Measurements from ENCODE around the gene BMP5. TPM values are rescaled to one million over a fixed set of nuclear protein-coding genes. Genes with fewer than 3 reads are reported as not detected.

Gene BMP5
- total RNA-seq, 2 experiments from 2014 or later = not detected

DNA sequence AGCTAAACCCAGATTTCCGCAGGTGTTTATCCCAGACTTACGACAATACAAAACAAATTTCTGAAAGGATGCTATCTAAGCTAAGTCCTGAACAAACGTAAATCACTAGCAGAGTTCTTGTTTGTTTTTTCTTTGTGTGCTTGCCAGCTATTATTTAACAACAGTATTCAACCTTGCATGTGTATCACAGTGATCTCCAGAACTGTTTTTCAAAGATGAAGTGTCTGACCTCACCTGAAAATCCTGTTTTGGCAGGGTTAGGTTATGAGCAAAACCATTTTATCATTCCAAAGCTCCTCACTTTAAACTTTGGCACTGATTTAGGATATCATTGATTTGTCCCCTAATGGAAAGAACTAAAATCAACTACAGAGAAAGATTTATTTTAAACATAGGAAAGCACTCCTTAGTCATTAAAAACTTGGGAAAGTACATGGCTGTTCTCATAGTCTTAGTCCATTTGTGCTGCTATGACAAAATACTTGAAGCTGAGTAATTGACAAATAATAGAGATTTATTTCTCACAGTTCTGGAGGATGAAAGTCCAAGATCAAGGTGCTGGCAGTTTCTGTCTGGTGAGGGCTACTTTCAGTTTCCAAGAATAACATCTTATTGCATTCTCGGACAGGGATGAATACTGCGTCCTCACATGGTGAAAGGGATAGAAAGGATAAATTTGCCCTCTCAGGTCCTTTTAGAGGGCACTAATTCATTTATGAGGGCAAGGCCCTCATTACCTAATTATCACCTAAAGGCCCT lies 20.8 kb upstream of the BMP5 start:
- no peaks in the 10 kb centered on the region for H3K36me3 Mint-ChIP-seq (ENCODE audit: low read depth)
- H3K9me3 Mint-ChIP-seq = peaks cover 12% of the 10 kb centered on the region
- ATAC-seq (ENCODE audit: poor library complexity) (no peak), DNase-seq (no peak)
- H3K4me3 Mint-ChIP-seq = no peak overlapping the region
- Histone ChIP-seq H3K27me3 (ENCODE audit: control insufficient read depth in 1 of 2, insufficient read depth in 2 of 2, low read length in 2 of 2) (no peaks in the 10 kb centered on the region), H3K36me3 (ENCODE audit: insufficient read depth, low read length) (no peaks in the 10 kb centered on the region), H3K4me1 (ENCODE audit: insufficient read depth, low read length) (no peaks in the 10 kb centered on the region), H3K4me3 (ENCODE audit: low read length) (no peak overlapping the region), H3K27ac (ENCODE audit: low read depth in 1 of 2, low read length in 2 of 2) (no peak overlapping the region), H3K9me3 (ENCODE audit: control insufficient read depth in 1 of 2, insufficient read depth in 1 of 2, low read length in 2 of 2) (peaks cover 0 to 3% of the 10 kb centered on the region in 2 experiments)
- H3K4me1 Mint-ChIP-seq (ENCODE audit: low read depth) = no peaks in the 10 kb centered on the region
- TF ChIP-seq, protein P1, sequence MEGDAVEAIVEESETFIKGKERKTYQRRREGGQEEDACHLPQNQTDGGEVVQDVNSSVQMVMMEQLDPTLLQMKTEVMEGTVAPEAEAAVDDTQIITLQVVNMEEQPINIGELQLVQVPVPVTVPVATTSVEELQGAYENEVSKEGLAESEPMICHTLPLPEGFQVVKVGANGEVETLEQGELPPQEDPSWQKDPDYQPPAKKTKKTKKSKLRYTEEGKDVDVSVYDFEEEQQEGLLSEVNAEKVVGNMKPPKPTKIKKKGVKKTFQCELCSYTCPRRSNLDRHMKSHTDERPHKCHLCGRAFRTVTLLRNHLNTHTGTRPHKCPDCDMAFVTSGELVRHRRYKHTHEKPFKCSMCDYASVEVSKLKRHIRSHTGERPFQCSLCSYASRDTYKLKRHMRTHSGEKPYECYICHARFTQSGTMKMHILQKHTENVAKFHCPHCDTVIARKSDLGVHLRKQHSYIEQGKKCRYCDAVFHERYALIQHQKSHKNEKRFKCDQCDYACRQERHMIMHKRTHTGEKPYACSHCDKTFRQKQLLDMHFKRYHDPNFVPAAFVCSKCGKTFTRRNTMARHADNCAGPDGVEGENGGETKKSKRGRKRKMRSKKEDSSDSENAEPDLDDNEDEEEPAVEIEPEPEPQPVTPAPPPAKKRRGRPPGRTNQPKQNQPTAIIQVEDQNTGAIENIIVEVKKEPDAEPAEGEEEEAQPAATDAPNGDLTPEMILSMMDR (IDR thresholded peaks at IDR 0.05) = no peak
- ChIA-PET CTCF (no interaction called here), POLR2A (no interaction called here)
- no peaks in the 10 kb centered on the region for H3K27me3 Mint-ChIP-seq
- intact Hi-C loops (cut with DNase I, micrococcal nuclease) = no loop called here
- no peak overlapping the region for H3K27ac Mint-ChIP-seq

DNA sequence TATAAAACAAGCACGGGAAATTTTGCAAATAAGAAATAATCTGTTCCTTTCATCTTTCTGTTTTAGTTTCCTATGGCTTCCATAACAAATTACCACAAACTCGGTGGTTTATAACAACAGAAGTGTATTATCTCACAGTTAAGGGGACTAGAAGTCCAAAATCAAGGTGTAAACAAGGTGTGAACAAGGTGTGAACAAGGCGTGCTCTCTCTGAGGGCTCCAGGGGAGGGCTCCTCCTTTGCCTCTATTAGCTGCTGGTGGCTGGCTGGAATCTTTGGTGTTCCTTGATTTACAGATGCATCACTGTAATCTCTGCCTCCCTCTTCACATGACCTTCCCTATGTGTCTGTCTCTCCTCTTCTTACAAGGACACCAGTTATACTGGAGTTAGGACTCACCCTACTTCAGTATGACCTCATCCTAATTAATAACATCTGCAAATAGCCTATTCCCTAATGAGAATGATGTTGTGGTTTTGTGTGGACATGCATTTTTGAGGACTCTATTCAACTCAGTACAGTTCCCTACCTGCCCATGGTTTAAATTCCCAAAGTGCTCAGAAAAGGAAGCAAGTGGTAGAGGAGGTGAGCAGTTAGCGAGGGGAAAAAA lies 17.5 kb upstream of the BMP5 start:
- Histone ChIP-seq H3K36me3 (ENCODE audit: insufficient read depth, low read length) (no peaks in the 10 kb centered on the region), H3K4me3 (ENCODE audit: low read length) (no peak overlapping the region), H3K9me3 (ENCODE audit: control insufficient read depth in 1 of 2, insufficient read depth in 1 of 2, low read length in 2 of 2) (peaks cover 0 to 3% of the 10 kb centered on the region in 2 experiments), H3K27ac (ENCODE audit: low read depth in 1 of 2, low read length in 2 of 2) (no peak overlapping the region), H3K27me3 (ENCODE audit: control insufficient read depth in 1 of 2, insufficient read depth in 2 of 2, low read length in 2 of 2) (no peaks in the 10 kb centered on the region), H3K4me1 (ENCODE audit: insufficient read depth, low read length) (no peaks in the 10 kb centered on the region)
- Mint-ChIP-seq H3K27me3 (no peaks in the 10 kb centered on the region), H3K9me3 (peaks cover 14% of the 10 kb centered on the region), H3K4me3 (no peak overlapping the region), H3K36me3 (ENCODE audit: low read depth) (no peaks in the 10 kb centered on the region), H3K4me1 (ENCODE audit: low read depth) (no peaks in the 10 kb centered on the region), H3K27ac (no peak overlapping the region)
- TF ChIP-seq, protein P1 (IDR thresholded peaks at IDR 0.05) = no peak
- no peak for DNase-seq
- POLR2A ChIA-PET = no interaction called here
- no peak for ATAC-seq (ENCODE audit: poor library complexity)
- CTCF ChIA-PET = no interaction called here
- intact Hi-C loops (cut with DNase I, micrococcal nuclease) = no loop called here

DNA sequence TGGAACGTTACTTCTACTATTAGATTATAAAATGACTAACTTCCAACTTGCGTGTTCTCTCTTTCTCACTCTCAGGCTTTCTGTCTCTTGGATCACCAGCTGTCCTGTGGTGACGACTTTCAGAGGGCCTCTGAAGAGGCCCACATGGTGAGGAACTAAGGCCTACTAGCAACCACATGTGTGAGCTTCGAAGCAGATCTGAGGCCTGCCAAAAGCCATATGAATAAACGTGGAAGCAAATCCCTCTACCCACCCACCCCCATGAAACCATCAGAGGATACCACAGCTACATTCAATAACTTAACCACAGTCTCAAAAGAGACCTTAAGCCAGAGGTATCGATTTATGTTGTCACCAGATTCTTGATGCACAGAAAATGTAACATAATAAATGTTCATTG lies 13.5 kb upstream of the BMP5 start:
- intact Hi-C loops (cut with DNase I, micrococcal nuclease) = no loop called here
- DNase-seq = no peak
- CTCF ChIA-PET = no interaction called here

More for the DNA sequence above, 13.5 kb upstream of the BMP5 start:
- POLR2A ChIA-PET = no interaction called here
- Histone ChIP-seq H3K36me3 (ENCODE audit: insufficient read depth, low read length) (no peaks in the 10 kb centered on the region), H3K27ac (ENCODE audit: low read depth in 1 of 2, low read length in 2 of 2) (no peak overlapping the region), H3K27me3 (ENCODE audit: control insufficient read depth in 1 of 2, insufficient read depth in 2 of 2, low read length in 2 of 2) (no peaks in the 10 kb centered on the region), H3K9me3 (ENCODE audit: control insufficient read depth in 1 of 2, insufficient read depth in 1 of 2, low read length in 2 of 2) (peaks cover 0 to 4% of the 10 kb centered on the region in 2 experiments), H3K4me1 (ENCODE audit: insufficient read depth, low read length) (no peaks in the 10 kb centered on the region), H3K4me3 (ENCODE audit: low read length) (no peak overlapping the region)
- peaks cover 9% of the 10 kb centered on the region for H3K9me3 Mint-ChIP-seq
- TF ChIP-seq, protein P1 (IDR thresholded peaks at IDR 0.05) = no peak
- no peak overlapping the region for H3K27ac Mint-ChIP-seq
- no peak for ATAC-seq (ENCODE audit: poor library complexity)
- H3K36me3 Mint-ChIP-seq (ENCODE audit: low read depth) = no peaks in the 10 kb centered on the region
- H3K4me1 Mint-ChIP-seq (ENCODE audit: low read depth) = no peaks in the 10 kb centered on the region
- H3K4me3 Mint-ChIP-seq = no peak overlapping the region
- H3K27me3 Mint-ChIP-seq = no peaks in the 10 kb centered on the region

Data from CD4-positive, alpha-beta T cell (primary cell).